ENCODE data around the gene BYSL.

The BYSL gene

GRCh38 chr6:41884957-41885356 is 36.3 kb upstream of the BYSL start:
- TF ChIP-seq POLR2A (IDR thresholded peaks at IDR 0.05; ENCODE audit: low read depth, low read length) (no peak), POLR2AphosphoS5 (IDR thresholded peaks at IDR 0.05; ENCODE audit: low read depth, low read length) (no peak), TAF1 (IDR thresholded peaks at IDR 0.05; ENCODE audit: low read depth, low read length) (no peak), SPI1 (IDR thresholded peaks at IDR 0.05; ENCODE audit: low read depth, low read length) (no peak), PAX5 (IDR thresholded peaks at IDR 0.05; ENCODE audit: insufficient read depth, low read length, severe bottlenecking) (no peak), POU2F2 (IDR thresholded peaks at IDR 0.05; ENCODE audit: low read depth, low read length) (no peak)
- FAIRE-seq = no peak
- DNase-seq (ENCODE audit: insufficient read length, low spot score) = no peak

GRCh38 chr6:41885930-41886329 is 35.4 kb upstream of the BYSL start:
- FAIRE-seq (no peak), DNase-seq (ENCODE audit: insufficient read length, low spot score) (no peak)
- TF ChIP-seq POLR2A (IDR thresholded peaks at IDR 0.05; ENCODE audit: low read depth, low read length) = no peak
- no peak for TF ChIP-seq POLR2AphosphoS5 (IDR thresholded peaks at IDR 0.05; ENCODE audit: low read depth, low read length)
- no peak for TF ChIP-seq POU2F2 (IDR thresholded peaks at IDR 0.05; ENCODE audit: low read depth, low read length)
- no peak for TF ChIP-seq PAX5 (IDR thresholded peaks at IDR 0.05; ENCODE audit: insufficient read depth, low read length, severe bottlenecking)
- TF ChIP-seq SPI1 (IDR thresholded peaks at IDR 0.05; ENCODE audit: low read depth, low read length) = no peak
- no peak for TF ChIP-seq TAF1 (IDR thresholded peaks at IDR 0.05; ENCODE audit: low read depth, low read length)

- TF ChIP-seq TAF1 (IDR thresholded peaks at IDR 0.05; ENCODE audit: low read depth, low read length) (no peak), POLR2AphosphoS5 (IDR thresholded peaks at IDR 0.05; ENCODE audit: low read depth, low read length) (no peak), POLR2A (IDR thresholded peaks at IDR 0.05; ENCODE audit: low read depth, low read length) (no peak), SPI1 (IDR thresholded peaks at IDR 0.05; ENCODE audit: low read depth, low read length) (no peak), POU2F2 (IDR thresholded peaks at IDR 0.05; ENCODE audit: low read depth, low read length) (no peak), PAX5 (IDR thresholded peaks at IDR 0.05; ENCODE audit: insufficient read depth, low read length, severe bottlenecking) (no peak)
- DNase-seq (ENCODE audit: insufficient read length, low spot score) (no peak), FAIRE-seq (no peak)
These were observed 34.0 kb upstream of the BYSL start for GRCh38 chr6:41887331-41887751.

- no peak for FAIRE-seq
- DNase-seq (ENCODE audit: insufficient read length, low spot score) = no peak
- TF ChIP-seq PAX5 (IDR thresholded peaks at IDR 0.05; ENCODE audit: insufficient read depth, low read length, severe bottlenecking) (no peak), POLR2A (IDR thresholded peaks at IDR 0.05; ENCODE audit: low read depth, low read length) (no peak), SPI1 (IDR thresholded peaks at IDR 0.05; ENCODE audit: low read depth, low read length) (no peak), POU2F2 (IDR thresholded peaks at IDR 0.05; ENCODE audit: low read depth, low read length) (no peak), POLR2AphosphoS5 (IDR thresholded peaks at IDR 0.05; ENCODE audit: low read depth, low read length) (no peak)
These were observed 28.3 kb upstream of the BYSL start for GRCh38 chr6:41892921-41893564.

- no peak for TF ChIP-seq POLR2A (IDR thresholded peaks at IDR 0.05; ENCODE audit: low read depth, low read length)
- no peak for TF ChIP-seq POU2F2 (IDR thresholded peaks at IDR 0.05; ENCODE audit: low read depth, low read length)
- TF ChIP-seq SPI1 (IDR thresholded peaks at IDR 0.05; ENCODE audit: low read depth, low read length) = no peak
- no peak for TF ChIP-seq PAX5 (IDR thresholded peaks at IDR 0.05; ENCODE audit: insufficient read depth, low read length, severe bottlenecking)
- TF ChIP-seq POLR2AphosphoS5 (IDR thresholded peaks at IDR 0.05; ENCODE audit: low read depth, low read length) = no peak
- TF ChIP-seq TAF1 (IDR thresholded peaks at IDR 0.05; ENCODE audit: low read depth, low read length) = no peak
- DNase-seq (ENCODE audit: insufficient read length, low spot score) (no peak), FAIRE-seq (peak; percentile 23)
These were observed 26.7 kb upstream of the BYSL start for GRCh38 chr6:41894366-41895299.

- TF ChIP-seq POU2F2 (IDR thresholded peaks at IDR 0.05; ENCODE audit: low read depth, low read length) (peak; percentile 53), SPI1 (IDR thresholded peaks at IDR 0.05; ENCODE audit: low read depth, low read length) (no peak), POLR2AphosphoS5 (IDR thresholded peaks at IDR 0.05; ENCODE audit: low read depth, low read length) (peak; percentile 60; the same call in 1 of the 2 replicates), PAX5 (IDR thresholded peaks at IDR 0.05; ENCODE audit: insufficient read depth, low read length, severe bottlenecking) (no peak), TAF1 (IDR thresholded peaks at IDR 0.05; ENCODE audit: low read depth, low read length) (peak; percentile 46; the same call in 1 of the 2 replicates), POLR2A (IDR thresholded peaks at IDR 0.05; ENCODE audit: low read depth, low read length) (peak; percentile 71)
- peak; percentile 82 for FAIRE-seq
- DNase-seq (ENCODE audit: insufficient read length, low spot score) = peak; percentile 86
These were observed 25.7 kb upstream of the BYSL start, which contains the start of gene USP49 for GRCh38 chr6:41895300-41896233. USP49 (minus strand) TSS chr6:41895375; CDS start chr6:41806983, 88,392 bp downstream.

GRCh38 chr6:41896281-41896680 is 25.0 kb upstream of the BYSL start:
- FAIRE-seq = no peak

GRCh38 chr6:41900861-41901260 is 20.4 kb upstream of the BYSL start:
- DNase-seq (ENCODE audit: insufficient read length, low spot score) = no peak
- TF ChIP-seq TAF1 (IDR thresholded peaks at IDR 0.05; ENCODE audit: low read depth, low read length) = no peak
- TF ChIP-seq POU2F2 (IDR thresholded peaks at IDR 0.05; ENCODE audit: low read depth, low read length) = no peak
- no peak for TF ChIP-seq PAX5 (IDR thresholded peaks at IDR 0.05; ENCODE audit: insufficient read depth, low read length, severe bottlenecking)
- TF ChIP-seq POLR2AphosphoS5 (IDR thresholded peaks at IDR 0.05; ENCODE audit: low read depth, low read length) = no peak
- no peak for TF ChIP-seq POLR2A (IDR thresholded peaks at IDR 0.05; ENCODE audit: low read depth, low read length)
- no peak for TF ChIP-seq SPI1 (IDR thresholded peaks at IDR 0.05; ENCODE audit: low read depth, low read length)
- FAIRE-seq = no peak

More at GRCh38 chr6:41896281-41896680, 25.0 kb upstream of the BYSL start:
- DNase-seq (ENCODE audit: insufficient read length, low spot score) = no peak
- TF ChIP-seq TAF1 (IDR thresholded peaks at IDR 0.05; ENCODE audit: low read depth, low read length) (no peak), SPI1 (IDR thresholded peaks at IDR 0.05; ENCODE audit: low read depth, low read length) (peak; percentile 50)

All from GM12891 (cell line).